ENCODE results near the gene LAMC3. TPM values are rescaled to one million over a fixed set of nuclear protein-coding genes. Genes with fewer than 3 reads are reported as not detected.

Gene LAMC3
- total RNA-seq, 1 experiment from 2014 or later = 4.6 TPM

DNA sequence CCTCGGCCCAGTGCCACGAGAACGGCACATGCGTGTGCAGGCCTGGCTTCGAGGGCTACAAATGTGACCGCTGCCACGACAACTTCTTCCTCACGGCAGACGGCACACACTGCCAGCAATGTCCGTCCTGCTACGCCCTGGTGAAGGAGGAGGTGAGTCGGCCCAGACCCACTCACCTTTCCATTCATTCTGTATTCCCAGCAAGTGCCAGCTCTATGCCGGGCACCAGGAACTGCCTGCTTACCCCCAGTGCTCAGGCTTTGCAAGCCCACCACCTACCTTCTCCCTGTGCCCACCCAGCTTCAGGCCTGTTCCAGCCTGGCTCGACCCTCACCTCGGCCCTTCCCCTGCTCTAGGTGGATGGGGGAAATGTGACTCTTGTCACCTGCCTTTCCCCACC, 60.7 kb downstream of the LAMC3 start:
- no peaks in the 10 kb centered on the region for H3K27me3 ChIP-seq (ENCODE audit: low read length)
- BruUV-seq (replicated peaks) = no TSS peak
- ChIA-PET CTCF (no interaction called here), POLR2A (ENCODE audit: unreplicated experiment) (no interaction called here)
- ATAC-seq (no peak), DNase-seq (no peak)
- H3K9me2 ChIP-seq (replicated peaks; ENCODE audit: low read length) = no peaks in the 10 kb centered on the region
- no peak overlapping the region for H3K4me3 ChIP-seq (ENCODE audit: low read length)
- intact Hi-C loops (cut with micrococcal nuclease) = no loop called here
- H3K79me2 ChIP-seq (ENCODE audit: low read length) = no peaks in the 10 kb centered on the region
- no peaks in the 10 kb centered on the region for H3K4me1 ChIP-seq (ENCODE audit: insufficient read depth, low read length)
- no peak overlapping the region for H2AFZ ChIP-seq (ENCODE audit: low read length)
- H3K27ac ChIP-seq (ENCODE audit: low read length) = no peak overlapping the region
- no peaks in the 10 kb centered on the region for H3K36me3 ChIP-seq (ENCODE audit: low read depth, low read length)
- TF ChIP-seq EZH2phosphoT487 (IDR thresholded peaks at IDR 0.05; ENCODE audit: borderline replicate concordance, low read length) (no peak), EZH2 (IDR thresholded peaks at IDR 0.05; ENCODE audit: low read length, unreplicated experiment) (no peak)
- TF ChIP-seq, protein P1, sequence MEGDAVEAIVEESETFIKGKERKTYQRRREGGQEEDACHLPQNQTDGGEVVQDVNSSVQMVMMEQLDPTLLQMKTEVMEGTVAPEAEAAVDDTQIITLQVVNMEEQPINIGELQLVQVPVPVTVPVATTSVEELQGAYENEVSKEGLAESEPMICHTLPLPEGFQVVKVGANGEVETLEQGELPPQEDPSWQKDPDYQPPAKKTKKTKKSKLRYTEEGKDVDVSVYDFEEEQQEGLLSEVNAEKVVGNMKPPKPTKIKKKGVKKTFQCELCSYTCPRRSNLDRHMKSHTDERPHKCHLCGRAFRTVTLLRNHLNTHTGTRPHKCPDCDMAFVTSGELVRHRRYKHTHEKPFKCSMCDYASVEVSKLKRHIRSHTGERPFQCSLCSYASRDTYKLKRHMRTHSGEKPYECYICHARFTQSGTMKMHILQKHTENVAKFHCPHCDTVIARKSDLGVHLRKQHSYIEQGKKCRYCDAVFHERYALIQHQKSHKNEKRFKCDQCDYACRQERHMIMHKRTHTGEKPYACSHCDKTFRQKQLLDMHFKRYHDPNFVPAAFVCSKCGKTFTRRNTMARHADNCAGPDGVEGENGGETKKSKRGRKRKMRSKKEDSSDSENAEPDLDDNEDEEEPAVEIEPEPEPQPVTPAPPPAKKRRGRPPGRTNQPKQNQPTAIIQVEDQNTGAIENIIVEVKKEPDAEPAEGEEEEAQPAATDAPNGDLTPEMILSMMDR (conservative IDR thresholded peaks at IDR 0.05; ENCODE audit: low read depth, low read length) = no peak
- no peaks in the 10 kb centered on the region for H3K9me3 ChIP-seq (ENCODE audit: low read length)
- H3K4me2 ChIP-seq (ENCODE audit: low read length) = no peak overlapping the region
- no peaks in the 10 kb centered on the region for H4K20me1 ChIP-seq (ENCODE audit: low read length)
- H3F3A ChIP-seq (ENCODE audit: low read length, unreplicated experiment) = no peaks in the 10 kb centered on the region
- no peak overlapping the region for H3K9ac ChIP-seq (ENCODE audit: low read length)

DNA sequence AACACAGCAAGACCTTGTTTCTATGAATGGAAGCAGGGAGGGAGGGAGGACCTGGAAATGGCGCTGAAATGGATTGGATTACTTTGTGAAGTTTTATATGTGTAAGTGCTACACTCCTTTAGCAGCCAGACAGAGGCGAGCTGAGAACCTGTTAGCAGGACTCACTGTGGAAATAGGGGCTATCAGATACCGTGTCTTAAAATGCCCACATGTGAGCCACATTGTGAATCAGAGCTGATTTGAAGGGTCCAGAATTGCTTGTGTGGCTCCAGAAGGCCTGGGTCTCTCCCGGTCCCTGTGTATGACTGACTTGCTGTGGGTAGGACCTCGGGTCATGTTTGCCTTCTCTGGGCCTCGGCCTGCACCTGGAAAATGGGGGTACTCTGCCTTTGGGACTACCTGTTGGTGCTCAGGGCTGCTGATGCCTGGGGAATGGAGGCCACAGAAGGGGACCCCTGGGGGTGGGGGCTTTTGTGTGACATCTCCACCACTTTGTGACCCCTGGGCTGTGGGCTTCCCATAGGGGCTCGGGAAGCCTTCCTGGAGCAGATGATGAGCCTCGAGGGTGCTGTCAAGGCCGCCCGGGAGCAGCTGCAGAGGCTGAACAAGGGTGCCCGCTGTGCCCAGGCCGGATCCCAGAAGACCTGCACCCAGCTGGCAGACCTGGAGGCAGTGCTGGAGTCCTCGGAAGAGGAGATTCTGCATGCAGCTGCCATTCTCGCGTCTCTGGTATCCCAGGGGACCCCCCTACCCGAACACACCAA, 63.3 kb downstream of the LAMC3 start:
- CTCF ChIA-PET = no interaction called here
- DNase-seq = no peak
- no peaks in the 10 kb centered on the region for H3K36me3 ChIP-seq (ENCODE audit: low read depth, low read length)
- ATAC-seq = no peak
- TF ChIP-seq EZH2phosphoT487 (IDR thresholded peaks at IDR 0.05; ENCODE audit: borderline replicate concordance, low read length) (no peak), EZH2 (IDR thresholded peaks at IDR 0.05; ENCODE audit: low read length, unreplicated experiment) (no peak)
- TF ChIP-seq, protein P1 (conservative IDR thresholded peaks at IDR 0.05; ENCODE audit: low read depth, low read length) = no peak
- H3K4me1 ChIP-seq (ENCODE audit: insufficient read depth, low read length) = no peaks in the 10 kb centered on the region
- BruUV-seq (replicated peaks) = no TSS peak
- no peak overlapping the region for H3K9ac ChIP-seq (ENCODE audit: low read length)
- no peaks in the 10 kb centered on the region for H3K9me3 ChIP-seq (ENCODE audit: low read length)
- no peaks in the 10 kb centered on the region for H3F3A ChIP-seq (ENCODE audit: low read length, unreplicated experiment)
- H4K20me1 ChIP-seq (ENCODE audit: low read length) = no peaks in the 10 kb centered on the region
- H3K27me3 ChIP-seq (ENCODE audit: low read length) = no peaks in the 10 kb centered on the region
- H3K4me2 ChIP-seq (ENCODE audit: low read length) = no peak overlapping the region
- POLR2A ChIA-PET (ENCODE audit: unreplicated experiment) = no interaction called here
- H2AFZ ChIP-seq (ENCODE audit: low read length) = no peak overlapping the region
- intact Hi-C loops (cut with micrococcal nuclease) = no loop called here
- no peaks in the 10 kb centered on the region for H3K9me2 ChIP-seq (replicated peaks; ENCODE audit: low read length)
- H3K4me3 ChIP-seq (ENCODE audit: low read length) = no peak overlapping the region
- H3K27ac ChIP-seq (ENCODE audit: low read length) = no peak overlapping the region
- H3K79me2 ChIP-seq (ENCODE audit: low read length) = no peaks in the 10 kb centered on the region

DNA sequence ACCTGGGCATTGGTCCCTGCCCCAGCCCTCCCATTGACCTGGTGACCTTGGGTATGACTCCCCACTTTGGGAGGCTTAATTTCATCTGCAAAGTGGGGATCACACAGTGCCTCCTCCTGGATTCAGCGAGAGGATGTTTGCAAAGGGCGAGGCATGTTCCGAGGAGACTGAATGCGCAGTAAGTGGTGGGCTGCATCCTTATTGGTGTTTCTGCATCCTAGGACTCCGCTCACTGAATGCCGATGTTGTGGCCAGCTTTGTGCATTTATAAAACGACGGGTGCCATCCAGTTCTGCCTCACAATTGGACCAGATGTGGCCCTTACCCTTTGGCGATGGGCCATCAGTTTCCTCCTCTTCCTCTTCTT, 63.9 kb downstream of the LAMC3 start:
- no peak for TF ChIP-seq EZH2 (IDR thresholded peaks at IDR 0.05; ENCODE audit: low read length, unreplicated experiment)
- TF ChIP-seq, protein P1 (conservative IDR thresholded peaks at IDR 0.05; ENCODE audit: low read depth, low read length) = no peak
- TF ChIP-seq EZH2phosphoT487 (IDR thresholded peaks at IDR 0.05; ENCODE audit: borderline replicate concordance, low read length) = no peak
- DNase-seq (no peak), ATAC-seq (no peak)
- H3K9ac ChIP-seq (ENCODE audit: low read length) = no peak overlapping the region
- H3K79me2 ChIP-seq (ENCODE audit: low read length) = no peaks in the 10 kb centered on the region
- H3K4me1 ChIP-seq (ENCODE audit: insufficient read depth, low read length) = no peaks in the 10 kb centered on the region
- no peak overlapping the region for H3K4me2 ChIP-seq (ENCODE audit: low read length)
- ChIA-PET CTCF (no interaction called here), POLR2A (ENCODE audit: unreplicated experiment) (no interaction called here)
- H3K27ac ChIP-seq (ENCODE audit: low read length) = no peak overlapping the region
- intact Hi-C loops (cut with micrococcal nuclease) = no loop called here
- no peaks in the 10 kb centered on the region for H3K9me3 ChIP-seq (ENCODE audit: low read length)
- no peak overlapping the region for H3K4me3 ChIP-seq (ENCODE audit: low read length)
- H4K20me1 ChIP-seq (ENCODE audit: low read length) = no peaks in the 10 kb centered on the region
- no peaks in the 10 kb centered on the region for H3K9me2 ChIP-seq (replicated peaks; ENCODE audit: low read length)
- H2AFZ ChIP-seq (ENCODE audit: low read length) = no peak overlapping the region
- H3K36me3 ChIP-seq (ENCODE audit: low read depth, low read length) = no peaks in the 10 kb centered on the region
- no TSS peak for BruUV-seq (replicated peaks)
- H3F3A ChIP-seq (ENCODE audit: low read length, unreplicated experiment) = no peaks in the 10 kb centered on the region
- no peaks in the 10 kb centered on the region for H3K27me3 ChIP-seq (ENCODE audit: low read length)
